SK-N-SH (cell line): ENCODE results near the gene NEDD8. TPM values are rescaled to one million over a fixed set of nuclear protein-coding genes. Genes with fewer than 3 reads are reported as not detected.

Experiments used
- CTCF ChIA-PET: fragments of 300-600, 350-600 bp; formaldehyde crosslinking; extraction: SDS; loops from one replicate; lab custom pipeline; 2021; lab: Yijun Ruan, JAX
- POLR2A ChIA-PET: fragments of 350-600 bp; sonication (Branson Sonifier 250); formaldehyde crosslinking; extraction: SDS; loops from one replicate; lab custom pipeline; 2020; ENCODE audit warnings: antibody characterized with exemption, inconsistent platforms; lab: Yijun Ruan, JAX
- DNase-seq: peaks from one replicate; pipeline ENCODE4 v3.0.0; 2012
- H2AFZ ChIP-seq: fragments of 200-600 bp; sonication (generic); 2 replicates; pipeline ENCODE4 v1.8.1; 2016; ENCODE audit warnings: antibody characterized with exemption, mild to moderate bottlenecking, low read depth
- H3F3A ChIP-seq: fragments of 200-600 bp; sonication (generic); replicated peaks from 2 replicates; pipeline ENCODE3; 2016; ENCODE audit warnings: antibody characterized with exemption, mild to moderate bottlenecking; ENCODE audit not compliant: insufficient read depth
- H3K27ac ChIP-seq, 2 experiments: fragments of 200-500 bp in 1 of 2; fragments of 200-600 bp in 1 of 2; sonication (Bioruptor generic) in 1 of 2; sonication (generic), shearing (Covaris generic) in 1 of 2; 2 replicates each; pipeline versions ENCODE4 v1.5.1 to v1.6.1; 2014 to 2016; ENCODE audit warnings: low read depth in 2 of 2, inconsistent platforms in 1 of 2, low read length in 1 of 2, mild to moderate bottlenecking in 1 of 2, mixed read lengths in 1 of 2
- H3K27me3 ChIP-seq: fragments of 200-600 bp; sonication (generic), shearing (Covaris generic); 2 replicates; pipeline ENCODE4 v1.6.1; 2016; ENCODE audit warnings: mixed run types; ENCODE audit not compliant: insufficient read depth
- H3K36me3 ChIP-seq, 2 experiments: fragments of 200-500 bp in 1 of 2; fragments of 200-600 bp in 1 of 2; sonication (Bioruptor generic) in 1 of 2; sonication (generic) in 1 of 2; replicated peaks in 1 of 2; 2 replicates each; pipeline versions ENCODE3 to v1.5.1; 2014 to 2016; ENCODE audit warnings: low read length in 1 of 2, mild to moderate bottlenecking in 1 of 2; ENCODE audit not compliant: insufficient read depth in 2 of 2, control insufficient read depth in 1 of 2
- H3K4me1 ChIP-seq, 2 experiments: fragments of 200-500 bp in 1 of 2; fragments of 200-600 bp in 1 of 2; sonication (Bioruptor generic) in 1 of 2; sonication (generic), shearing (Covaris generic) in 1 of 2; 2 replicates each; pipeline versions ENCODE4 v1.5.1 to v1.6.1; 2014 to 2016; ENCODE audit warnings: low read depth in 1 of 2, low read length in 1 of 2, mixed run types in 1 of 2; ENCODE audit not compliant: insufficient read depth in 2 of 2, control insufficient read depth in 1 of 2
- H3K4me2 ChIP-seq: fragments of 200-600 bp; sonication (generic), shearing (Covaris generic); 2 replicates; pipeline ENCODE4 v1.6.1; 2017; ENCODE audit warnings: mixed run types
- H3K4me3 ChIP-seq, 2 experiments: fragments of 200-500 bp in 1 of 2; fragments of 200-600 bp in 1 of 2; sonication (Bioruptor generic) in 1 of 2; sonication (generic), shearing (Covaris generic) in 1 of 2; 2 replicates each; pipeline versions ENCODE4 v1.5.1 to v1.8.1; 2014 to 2016; ENCODE audit warnings: low read depth in 2 of 2, inconsistent platforms in 1 of 2, low read length in 1 of 2, mild to moderate bottlenecking in 1 of 2, mixed read lengths in 1 of 2, moderate library complexity in 1 of 2
- H3K79me2 ChIP-seq: fragments of 200-600 bp; sonication (generic); 2 replicates; pipeline ENCODE4 v1.8.1; 2017; ENCODE audit warnings: mild to moderate bottlenecking; ENCODE audit not compliant: insufficient read depth
- H3K9ac ChIP-seq: fragments of 200-600 bp; sonication (generic); 2 replicates; pipeline ENCODE4 v1.6.1; 2017; ENCODE audit warnings: mixed run types
- H3K9me2 ChIP-seq: fragments of 200-600 bp; sonication (generic); 2 replicates; pipeline ENCODE4 v1.6.1; 2017; ENCODE audit warnings: mixed run types
- H3K9me3 ChIP-seq: fragments of 200-600 bp; sonication (generic); 2 replicates; pipeline ENCODE4 v1.6.1; 2017; ENCODE audit warnings: mixed run types, mild to moderate bottlenecking, moderate library complexity
- H4K20me1 ChIP-seq: fragments of 200-600 bp; sonication (generic); 2 replicates; pipeline ENCODE4 v1.6.1; 2017; ENCODE audit warnings: mild to moderate bottlenecking, mixed run types; ENCODE audit not compliant: insufficient read depth
- CTCF ChIP-seq: fragments of 200-600 bp; sonication (generic); IDR thresholded peaks from 2 replicates; pipeline ENCODE4 v1.6.1; 2017; ENCODE audit warnings: antibody characterized with exemption, mild to moderate bottlenecking, moderate library complexity
- EP300 ChIP-seq, 2 experiments: IDR thresholded peaks; 2 replicates each; pipeline versions ENCODE4 v1.4.0 to v1.6.1; 2012; ENCODE audit warnings: borderline replicate concordance in 1 of 2, low read depth in 1 of 2, low read length in 1 of 2
- FOSL2 ChIP-seq: IDR thresholded peaks from 2 replicates; pipeline ENCODE4 v1.4.0; 2012; ENCODE audit warnings: low read depth, mild to moderate bottlenecking, moderate library complexity, borderline replicate concordance
- FOXM1 ChIP-seq: IDR thresholded peaks from 2 replicates; pipeline ENCODE4 v1.4.0; 2012; ENCODE audit warnings: low read depth, mild to moderate bottlenecking
- GABPA ChIP-seq: IDR thresholded peaks from 2 replicates; pipeline ENCODE4 v1.4.0; 2012; ENCODE audit warnings: low read depth, mild to moderate bottlenecking
- IRF3 ChIP-seq: fragments of 150-350 bp; IDR thresholded peaks from 2 replicates; pipeline ENCODE4 v1.6.1; 2016; ENCODE audit warnings: mild to moderate bottlenecking, low read depth, low read length
- NFIC ChIP-seq: IDR thresholded peaks from 2 replicates; pipeline ENCODE4 v1.4.0; 2012; ENCODE audit warnings: borderline replicate concordance
- NRF1 ChIP-seq: IDR thresholded peaks from 2 replicates; pipeline ENCODE4 v1.6.1; 2012; ENCODE audit warnings: low read depth, mild to moderate bottlenecking, low read length
- POLR2AphosphoS5 ChIP-seq: IDR thresholded peaks from 2 replicates; pipeline ENCODE4 v1.6.1; 2012; ENCODE audit warnings: low read depth, low read length
- RAD21 ChIP-seq: IDR thresholded peaks from 2 replicates; pipeline ENCODE4 v1.6.1; 2012; ENCODE audit warnings: mild to moderate bottlenecking, low read length
- RFX5 ChIP-seq: IDR thresholded peaks from 2 replicates; pipeline ENCODE4 v1.6.1; 2012; ENCODE audit warnings: mild to moderate bottlenecking, improper control_type of control experiment, low read length
- SIN3A ChIP-seq: IDR thresholded peaks from 2 replicates; pipeline ENCODE4 v1.6.1; 2012; ENCODE audit warnings: low read depth, mild to moderate bottlenecking, low read length, moderate library complexity, borderline replicate concordance
- TAF1 ChIP-seq: IDR thresholded peaks from 2 replicates; pipeline ENCODE4 v1.6.1; 2012; ENCODE audit warnings: low read depth, mild to moderate bottlenecking, low read length, moderate library complexity, borderline replicate concordance
- TCF12 ChIP-seq: IDR thresholded peaks from 2 replicates; pipeline ENCODE4 v1.4.0; 2012
- USF1 ChIP-seq: IDR thresholded peaks from 2 replicates; pipeline ENCODE4 v1.4.0; 2012; ENCODE audit warnings: low read depth, borderline replicate concordance
- YY1 ChIP-seq: IDR thresholded peaks from 2 replicates; pipeline ENCODE4 v1.4.0; 2012; ENCODE audit warnings: low read depth, mild to moderate bottlenecking
- WGBS: methylation state at CpG from one replicate; pipeline ENCODE4 v1.1.6; 2017; ENCODE audit warnings: low lambda C conversion rate; 5-methylcytosine and 5-hydroxymethylcytosine counted together
- polyA plus RNA-seq, 3 experiments: library from polyadenylated mRNA; depleted of rRNA; stranded (reverse); fragments of >200 nt; gene quantifications; 2 replicates each; pipeline ENCODE4 v1.2.3, GENCODE V29; 2012

Gene NEDD8
- polyA plus RNA-seq, 1 of the 3 experiments (the other 2 are of a cell fraction), result 534 TPM

- no peaks in the 10 kb centered on the region for H3K9me2 ChIP-seq
- H3K79me2 ChIP-seq, result no peaks in the 10 kb centered on the region
- POLR2A ChIA-PET, result no interaction called here
- WGBS, result 93% methylated on average over 18 of the region's 18 CpGs
- no peaks in the 10 kb centered on the region for H4K20me1 ChIP-seq
- H3K4me2 ChIP-seq, result no peak overlapping the region
- H3K4me3 ChIP-seq, result no peak overlapping the region
- H3K27ac ChIP-seq, result no peak overlapping the region
- DNase-seq, result no peak
- H3K4me1 ChIP-seq, result peaks cover 0 to 3% of the 10 kb centered on the region in 2 experiments; a peak in 1 of 4 replicates
- CTCF ChIA-PET, result interaction anchor here (0.6 to 4.0 kb wide), 6 partner anchors 10 to 265 kb away, joined by 3 to 15 read pairs (median 4); partner anchors contain the start of genes CIDEB, MDP1 and TINF2
- H3K27me3 ChIP-seq, result no peaks in the 10 kb centered on the region
- H3K9ac ChIP-seq, result no peak overlapping the region
- H3K9me3 ChIP-seq, result no peaks in the 10 kb centered on the region
- H2AFZ ChIP-seq, result no peak overlapping the region
- TF ChIP-seq TAF1 (no peak), USF1 (no peak), GABPA (no peak), TCF12 (no peak), RAD21 (no peak), IRF3 (no peak), SIN3A (no peak), FOXM1 (no peak), YY1 (no peak), FOSL2 (no peak), NRF1 (no peak), POLR2AphosphoS5 (no peak), EP300 (IDR thresholded peaks at IDR 0.05; ENCODE audit: borderline replicate concordance in 1 of 2, low read depth in 1 of 2, low read length in 1 of 2) (no peak), CTCF (no peak), RFX5 (no peak), NFIC (no peak)
- H3F3A ChIP-seq, result peaks cover 5% of the 10 kb centered on the region
- H3K36me3 ChIP-seq, result peaks cover 0 to 3% of the 10 kb centered on the region in 2 experiments
Measured at GRCh38 chr14:24258548-24259265, 26.5 kb upstream of the NEDD8 start.
